Hepatocyte (in vitro differentiated cells): Measurements from ENCODE around the gene FXR2.

ENCODE experiments used
- CTCF ChIP-seq: fragments of 200-600 bp; sonication (generic); IDR thresholded peaks from 2 replicates; pipeline ENCODE4 v1.5.1; 2016; ENCODE audit warnings: antibody characterized with exemption, mild to moderate bottlenecking; ENCODE audit not compliant: poor library complexity
- EZH2 ChIP-seq: fragments of 200-600 bp; sonication (generic); IDR thresholded peaks from 2 replicates; pipeline ENCODE4 v1.6.1; 2016; ENCODE audit warnings: antibody characterized with exemption, mild to moderate bottlenecking, borderline replicate concordance
- EZH2phosphoT487 ChIP-seq: fragments of 200-600 bp; sonication (generic); IDR thresholded peaks from one replicate; pipeline ENCODE4 v1.6.1; 2018; ENCODE audit warnings: antibody characterized with exemption, mild to moderate bottlenecking, low read depth, moderate library complexity; ENCODE audit not compliant: unreplicated experiment, severe bottlenecking

GRCh38 chr17:7576432-7576937 lies 38.2 kb downstream of the FXR2 start:
- TF ChIP-seq CTCF, result no peak
- TF ChIP-seq EZH2, result no peak
- no peak for TF ChIP-seq EZH2phosphoT487
